GM12878 (cell line): ENCODE results near the gene DYSF.

Source experiments
- CHD4 ChIP-seq: fragments of 200-600 bp; sonication (generic); IDR thresholded peaks from 2 replicates; pipeline ENCODE4 v1.6.1; 2016; ENCODE audit warnings: mild to moderate bottlenecking
- NRF1 ChIP-seq: conservative IDR thresholded peaks from 2 replicates; pipeline ENCODE4 v1.6.1; 2011; ENCODE audit warnings: mild to moderate bottlenecking, low read depth, low read length, improper control_type of control experiment
- TF ChIP-seq, protein P1 (sequence below), 3 experiments: IDR thresholded peaks in 2 of 3; conservative IDR thresholded peaks in 1 of 3; 2 replicates each; pipeline ENCODE4 v1.5.1; 2011; ENCODE audit warnings: low read depth in 3 of 3, low read length in 3 of 3, mild to moderate bottlenecking in 3 of 3, control low read depth in 2 of 3, moderate library complexity in 2 of 3, inconsistent platforms in 1 of 3, mixed read lengths in 1 of 3; ENCODE audit not compliant: control insufficient read depth in 2 of 3, insufficient read depth in 1 of 3; ENCODE audit errors: extremely low read depth in 1 of 3
- TF ChIP-seq, protein P2 (sequence below): fragments of 450-650 bp; formaldehyde crosslinking; IDR thresholded peaks from 2 replicates; pipeline ENCODE4 v1.4.0; 2020; ENCODE audit warnings: mild to moderate bottlenecking, moderate library complexity

DNA sequence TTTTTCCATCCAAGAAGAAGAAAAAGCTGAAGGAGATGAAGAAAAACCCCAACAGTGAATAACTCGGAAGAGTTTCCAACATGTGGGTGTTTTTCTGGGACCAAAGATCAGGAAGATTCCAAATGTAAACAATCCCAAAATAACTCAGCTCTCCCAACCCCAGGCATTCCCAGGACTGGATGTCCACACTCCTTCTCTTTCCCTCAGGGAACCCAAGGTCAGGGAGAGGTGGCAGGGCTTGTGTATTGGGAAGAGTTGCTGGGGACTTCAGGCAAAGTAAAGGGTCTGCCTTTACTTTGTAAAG, 268.0 kb downstream of the DYSF start:
- TF ChIP-seq, protein P1, sequence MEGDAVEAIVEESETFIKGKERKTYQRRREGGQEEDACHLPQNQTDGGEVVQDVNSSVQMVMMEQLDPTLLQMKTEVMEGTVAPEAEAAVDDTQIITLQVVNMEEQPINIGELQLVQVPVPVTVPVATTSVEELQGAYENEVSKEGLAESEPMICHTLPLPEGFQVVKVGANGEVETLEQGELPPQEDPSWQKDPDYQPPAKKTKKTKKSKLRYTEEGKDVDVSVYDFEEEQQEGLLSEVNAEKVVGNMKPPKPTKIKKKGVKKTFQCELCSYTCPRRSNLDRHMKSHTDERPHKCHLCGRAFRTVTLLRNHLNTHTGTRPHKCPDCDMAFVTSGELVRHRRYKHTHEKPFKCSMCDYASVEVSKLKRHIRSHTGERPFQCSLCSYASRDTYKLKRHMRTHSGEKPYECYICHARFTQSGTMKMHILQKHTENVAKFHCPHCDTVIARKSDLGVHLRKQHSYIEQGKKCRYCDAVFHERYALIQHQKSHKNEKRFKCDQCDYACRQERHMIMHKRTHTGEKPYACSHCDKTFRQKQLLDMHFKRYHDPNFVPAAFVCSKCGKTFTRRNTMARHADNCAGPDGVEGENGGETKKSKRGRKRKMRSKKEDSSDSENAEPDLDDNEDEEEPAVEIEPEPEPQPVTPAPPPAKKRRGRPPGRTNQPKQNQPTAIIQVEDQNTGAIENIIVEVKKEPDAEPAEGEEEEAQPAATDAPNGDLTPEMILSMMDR (IDR thresholded peaks at IDR 0.05 in 2 of 3, conservative IDR thresholded peaks at IDR 0.05 in 1 of 3; ENCODE audit: control insufficient read depth in 2 of 3, extremely low read depth in 1 of 3, insufficient read depth in 1 of 3, low read depth in 3 of 3, low read length in 3 of 3), result no peak
- TF ChIP-seq NRF1 (no peak), CHD4 (no peak)
- TF ChIP-seq, protein P2, sequence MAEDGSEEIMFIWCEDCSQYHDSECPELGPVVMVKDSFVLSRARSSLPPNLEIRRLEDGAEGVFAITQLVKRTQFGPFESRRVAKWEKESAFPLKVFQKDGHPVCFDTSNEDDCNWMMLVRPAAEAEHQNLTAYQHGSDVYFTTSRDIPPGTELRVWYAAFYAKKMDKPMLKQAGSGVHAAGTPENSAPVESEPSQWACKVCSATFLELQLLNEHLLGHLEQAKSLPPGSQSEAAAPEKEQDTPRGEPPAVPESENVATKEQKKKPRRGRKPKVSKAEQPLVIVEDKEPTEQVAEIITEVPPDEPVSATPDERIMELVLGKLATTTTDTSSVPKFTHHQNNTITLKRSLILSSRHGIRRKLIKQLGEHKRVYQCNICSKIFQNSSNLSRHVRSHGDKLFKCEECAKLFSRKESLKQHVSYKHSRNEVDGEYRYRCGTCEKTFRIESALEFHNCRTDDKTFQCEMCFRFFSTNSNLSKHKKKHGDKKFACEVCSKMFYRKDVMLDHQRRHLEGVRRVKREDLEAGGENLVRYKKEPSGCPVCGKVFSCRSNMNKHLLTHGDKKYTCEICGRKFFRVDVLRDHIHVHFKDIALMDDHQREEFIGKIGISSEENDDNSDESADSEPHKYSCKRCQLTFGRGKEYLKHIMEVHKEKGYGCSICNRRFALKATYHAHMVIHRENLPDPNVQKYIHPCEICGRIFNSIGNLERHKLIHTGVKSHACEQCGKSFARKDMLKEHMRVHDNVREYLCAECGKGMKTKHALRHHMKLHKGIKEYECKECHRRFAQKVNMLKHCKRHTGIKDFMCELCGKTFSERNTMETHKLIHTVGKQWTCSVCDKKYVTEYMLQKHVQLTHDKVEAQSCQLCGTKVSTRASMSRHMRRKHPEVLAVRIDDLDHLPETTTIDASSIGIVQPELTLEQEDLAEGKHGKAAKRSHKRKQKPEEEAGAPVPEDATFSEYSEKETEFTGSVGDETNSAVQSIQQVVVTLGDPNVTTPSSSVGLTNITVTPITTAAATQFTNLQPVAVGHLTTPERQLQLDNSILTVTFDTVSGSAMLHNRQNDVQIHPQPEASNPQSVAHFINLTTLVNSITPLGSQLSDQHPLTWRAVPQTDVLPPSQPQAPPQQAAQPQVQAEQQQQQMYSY (CRISPR knock-in tag), result no peak
